H1 (cell line): ENCODE results near the gene GPATCH2. TPM values are rescaled to one million over a fixed set of nuclear protein-coding genes. Genes with fewer than 3 reads are reported as not detected.

ENCODE experiments used
- NANOG ChIP-seq: IDR thresholded peaks from 2 replicates; pipeline ENCODE4 v1.6.1; 2011; ENCODE audit warnings: low read length, low read depth, mild to moderate bottlenecking, inconsistent platforms; ENCODE audit not compliant: insufficient read depth, poor library complexity, severe bottlenecking
- SAP30 ChIP-seq: fragments of 300-600 bp; sonication (generic); IDR thresholded peaks from 2 replicates; pipeline ENCODE4 v1.7.1; 2012; ENCODE audit warnings: low read length, moderate library complexity, mild to moderate bottlenecking, inconsistent platforms; ENCODE audit not compliant: insufficient read depth, insufficient replicate concordance
- polyA plus RNA-seq, 7 experiments: library from polyadenylated mRNA; depleted of rRNA in 3 of 7; stranded (reverse) in 5 of 7; unstranded in 2 of 7; fragments of >200 nt in 5 of 7; fragments of 200-250 nt in 2 of 7; gene quantifications; 1 replicate in 5 of 7; 2 replicates in 1 of 7; 4 replicates in 1 of 7; pipeline versions ENCODE4 v1.2.1 to v1.2.3, GENCODE V29; 2011 to 2013; ENCODE audit warnings: missing spikeins in 2 of 7, mixed read lengths in 2 of 7
- total RNA-seq: library from RNA; stranded (reverse); fragmentation: NEBNext Ultra II Directional; extraction: Animal tissue kit (Norgen Biotek cat#: 25700); gene quantifications from 2 replicates; pipeline ENCODE4 v1.2.1, GENCODE V29; 2021

The GPATCH2 gene
- total and polyA plus RNA-seq, 2 of the 8 experiments (the other 6 are each of a cell fraction or from before 2014, with no cell fraction given) = 3.9 to 13.1 TPM

GRCh38 chr1:217542837-217543236 is 88.1 kb downstream of the GPATCH2 start (continued):
- TF ChIP-seq SAP30 = no peak
- no peak for TF ChIP-seq NANOG
